ENCODE data around the gene MARK2. TPM values are rescaled to one million over a fixed set of nuclear protein-coding genes. Genes with fewer than 3 reads are reported as not detected.

MARK2 gene
- total RNA-seq, 1 donor from 2014 or later = 40.1 TPM

DNA sequence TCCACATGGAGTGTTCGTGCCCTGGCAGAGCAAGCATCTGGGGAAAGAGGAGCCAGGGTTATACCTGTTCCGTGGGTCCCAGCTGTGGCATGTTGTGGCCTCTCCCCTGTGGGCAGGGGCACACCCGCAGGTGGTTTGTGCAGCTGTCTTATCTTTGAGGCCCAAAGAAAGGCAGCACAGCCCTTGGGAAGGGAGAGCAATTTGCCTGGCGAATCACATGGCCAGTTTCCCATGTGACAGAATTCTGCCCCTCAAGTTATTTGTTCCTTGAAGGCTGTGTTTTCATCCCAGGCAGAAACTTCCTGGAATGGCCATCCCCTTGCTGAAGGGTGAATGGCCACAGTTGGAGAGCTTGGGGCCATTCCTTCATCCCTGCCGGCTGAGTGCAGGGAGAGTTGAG, 119.1 kb downstream of the MARK2 start:
- H3K36me3 ChIP-seq (ENCODE audit: control insufficient read depth, insufficient read depth, low read length) = no peaks in the 10 kb centered on the region
- H3K4me3 ChIP-seq (ENCODE audit: low read depth, low read length) = no peak overlapping the region
- TF ChIP-seq, protein P1, sequence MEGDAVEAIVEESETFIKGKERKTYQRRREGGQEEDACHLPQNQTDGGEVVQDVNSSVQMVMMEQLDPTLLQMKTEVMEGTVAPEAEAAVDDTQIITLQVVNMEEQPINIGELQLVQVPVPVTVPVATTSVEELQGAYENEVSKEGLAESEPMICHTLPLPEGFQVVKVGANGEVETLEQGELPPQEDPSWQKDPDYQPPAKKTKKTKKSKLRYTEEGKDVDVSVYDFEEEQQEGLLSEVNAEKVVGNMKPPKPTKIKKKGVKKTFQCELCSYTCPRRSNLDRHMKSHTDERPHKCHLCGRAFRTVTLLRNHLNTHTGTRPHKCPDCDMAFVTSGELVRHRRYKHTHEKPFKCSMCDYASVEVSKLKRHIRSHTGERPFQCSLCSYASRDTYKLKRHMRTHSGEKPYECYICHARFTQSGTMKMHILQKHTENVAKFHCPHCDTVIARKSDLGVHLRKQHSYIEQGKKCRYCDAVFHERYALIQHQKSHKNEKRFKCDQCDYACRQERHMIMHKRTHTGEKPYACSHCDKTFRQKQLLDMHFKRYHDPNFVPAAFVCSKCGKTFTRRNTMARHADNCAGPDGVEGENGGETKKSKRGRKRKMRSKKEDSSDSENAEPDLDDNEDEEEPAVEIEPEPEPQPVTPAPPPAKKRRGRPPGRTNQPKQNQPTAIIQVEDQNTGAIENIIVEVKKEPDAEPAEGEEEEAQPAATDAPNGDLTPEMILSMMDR (IDR thresholded peaks at IDR 0.05; ENCODE audit: insufficient read depth, low read length, poor library complexity, severe bottlenecking) = no peak
- no peak for DNase-seq (ENCODE audit: low read depth)
- H3K27me3 ChIP-seq (ENCODE audit: control insufficient read depth, insufficient read depth, low read length) = no peaks in the 10 kb centered on the region

Other genes with a start within 250 kb of the MARK2 start
- gene PLAAT3, start 224.7 kb upstream of the MARK2 start, total RNA-seq = 81.0 and 85.7 TPM in 2 replicates
- 42.6 and 42.7 TPM in 2 replicates for gene ATL3, start 167.7 kb upstream of the MARK2 start, total RNA-seq
- 102 and 107 TPM in 2 replicates for gene RTN3, start 157.6 kb upstream of the MARK2 start, total RNA-seq
- 25.1 and 59.3 TPM in 2 replicates for gene ZFTA, start 70.3 kb upstream of the MARK2 start, total RNA-seq
- gene SPINDOC, start 25.7 kb upstream of the MARK2 start, total RNA-seq = 40.5 and 41.4 TPM in 2 replicates
- gene RCOR2, start 78.1 kb downstream of the MARK2 start, total RNA-seq = 7.8 and 11.5 TPM in 2 replicates
- gene NAA40, start 99.9 kb downstream of the MARK2 start, total RNA-seq = 13.8 and 15.6 TPM in 2 replicates
- gene COX8A, start 135.5 kb downstream of the MARK2 start, total RNA-seq = 282 and 377 TPM in 2 replicates
- 100.0 and 119 TPM in 2 replicates for gene OTUB1, start 147.3 kb downstream of the MARK2 start, total RNA-seq
- gene FLRT1, start 196.8 kb downstream of the MARK2 start, total RNA-seq = 0.13 and 0.14 TPM in 2 replicates